GM19467 (cell line): ENCODE data around the gene DDX1.
"Not testable (repeated sequence)": the region's sequence is repeated elsewhere in the genome, so short reads cannot be mapped to it uniquely, and the experiment has no call there.

Source experiments
- ATAC-seq: cut with Tn5 transposase; IDR thresholded peaks from one replicate; pipeline ENCODE4 v1.9.1; 2021; ENCODE audit warnings: mild to moderate bottlenecking, moderate library complexity; ENCODE audit not compliant: unreplicated experiment

The DDX1 gene

GRCh38 chr2:15591692-15592463 is at the start of gene DDX1:
Gene DDX1, plus strand, starts transcription at chr2:15591868. Its CDS starts 66 bp downstream, at chr2:15591934.
- ATAC-seq: peak; percentile 93

- not testable (repeated sequence) for ATAC-seq
Measured at GRCh38 chr2:15542269-15542668, 49.4 kb upstream of the DDX1 start.

- no peak for ATAC-seq
Measured at GRCh38 chr2:15543053-15543452, 48.6 kb upstream of the DDX1 start.

GRCh38 chr2:15543541-15543940 is 48.1 kb upstream of the DDX1 start:
- no peak for ATAC-seq

GRCh38 chr2:15544227-15544626 is 47.4 kb upstream of the DDX1 start:
- ATAC-seq: no peak

- ATAC-seq: no peak
Measured at GRCh38 chr2:15546297-15547098, 45.2 kb upstream of the DDX1 start.

GRCh38 chr2:15547115-15547876 is 44.4 kb upstream of the DDX1 start:
- no peak for ATAC-seq

- no peak for ATAC-seq
Measured at GRCh38 chr2:15548974-15549373, 42.7 kb upstream of the DDX1 start.

GRCh38 chr2:15553519-15553918 is 38.1 kb upstream of the DDX1 start:
- no peak for ATAC-seq

- no peak for ATAC-seq
Measured at GRCh38 chr2:15553951-15554350, 37.7 kb upstream of the DDX1 start.

- ATAC-seq: no peak
Measured at GRCh38 chr2:15554525-15555218, 37.0 kb upstream of the DDX1 start.

- ATAC-seq: no peak
Measured at GRCh38 chr2:15555760-15556193, 35.9 kb upstream of the DDX1 start.

GRCh38 chr2:15556311-15556930 is 35.2 kb upstream of the DDX1 start:
- ATAC-seq: no peak

- ATAC-seq: no peak
Measured at GRCh38 chr2:15557887-15558311, 33.8 kb upstream of the DDX1 start.

GRCh38 chr2:15559379-15560139 is 32.1 kb upstream of the DDX1 start:
- no peak for ATAC-seq

GRCh38 chr2:15560140-15560987 is 31.3 kb upstream of the DDX1 start:
- peak; percentile 33 for ATAC-seq

GRCh38 chr2:15560988-15561573 is 30.6 kb upstream of the DDX1 start, which contains the start of gene NBAS:
Gene NBAS, minus strand, starts transcription at chr2:15561334. Its CDS starts 30 bp downstream, at chr2:15561304.
- ATAC-seq: peak; percentile 81
